HCT116 (cell line): ENCODE measurements around the gene DHX15.
"Not testable (repeated sequence)": the region's sequence is repeated elsewhere in the genome, so short reads cannot be mapped to it uniquely, and the experiment has no call there.

ENCODE experiments used
- EZH2 ChIP-seq: fragments of 200-600 bp; sonication (generic); IDR thresholded peaks from 2 replicates; pipeline ENCODE4 v1.6.1; 2017; ENCODE audit warnings: antibody characterized with exemption, mixed run types
- ZFX ChIP-seq: fragments of 450-650 bp; IDR thresholded peaks from 2 replicates; pipeline ENCODE4 v1.6.1; 2017
- TF ChIP-seq, protein P1 (sequence below), 3 experiments: fragments of 200-600 bp in 1 of 3; sonication (generic) in 1 of 3; IDR thresholded peaks in 2 of 3; conservative IDR thresholded peaks in 1 of 3; 2 replicates each; pipeline ENCODE4 v1.5.1; 2012 to 2017; ENCODE audit warnings: low read depth in 2 of 3, low read length in 2 of 3, antibody characterized with exemption in 1 of 3, borderline replicate concordance in 1 of 3, control low read depth in 1 of 3, mild to moderate bottlenecking in 1 of 3, mixed read lengths in 1 of 3, mixed run types in 1 of 3, moderate library complexity in 1 of 3; ENCODE audit not compliant: insufficient read depth in 1 of 3

- TF ChIP-seq ZFX, EZH2: not testable (repeated sequence)
- TF ChIP-seq, protein P1, sequence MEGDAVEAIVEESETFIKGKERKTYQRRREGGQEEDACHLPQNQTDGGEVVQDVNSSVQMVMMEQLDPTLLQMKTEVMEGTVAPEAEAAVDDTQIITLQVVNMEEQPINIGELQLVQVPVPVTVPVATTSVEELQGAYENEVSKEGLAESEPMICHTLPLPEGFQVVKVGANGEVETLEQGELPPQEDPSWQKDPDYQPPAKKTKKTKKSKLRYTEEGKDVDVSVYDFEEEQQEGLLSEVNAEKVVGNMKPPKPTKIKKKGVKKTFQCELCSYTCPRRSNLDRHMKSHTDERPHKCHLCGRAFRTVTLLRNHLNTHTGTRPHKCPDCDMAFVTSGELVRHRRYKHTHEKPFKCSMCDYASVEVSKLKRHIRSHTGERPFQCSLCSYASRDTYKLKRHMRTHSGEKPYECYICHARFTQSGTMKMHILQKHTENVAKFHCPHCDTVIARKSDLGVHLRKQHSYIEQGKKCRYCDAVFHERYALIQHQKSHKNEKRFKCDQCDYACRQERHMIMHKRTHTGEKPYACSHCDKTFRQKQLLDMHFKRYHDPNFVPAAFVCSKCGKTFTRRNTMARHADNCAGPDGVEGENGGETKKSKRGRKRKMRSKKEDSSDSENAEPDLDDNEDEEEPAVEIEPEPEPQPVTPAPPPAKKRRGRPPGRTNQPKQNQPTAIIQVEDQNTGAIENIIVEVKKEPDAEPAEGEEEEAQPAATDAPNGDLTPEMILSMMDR (IDR thresholded peaks at IDR 0.05 in 2 of 3, conservative IDR thresholded peaks at IDR 0.05 in 1 of 3; ENCODE audit: borderline replicate concordance in 1 of 3, insufficient read depth in 1 of 3, low read depth in 2 of 3, low read length in 2 of 3) = not testable (repeated sequence)
Observed at GRCh38 chr4:24503090-24503489, 81.3 kb downstream of the DHX15 start.
